ENCODE measurements around the gene MRPS10.
"Not testable (repeated sequence)": the region's sequence is repeated elsewhere in the genome, so short reads cannot be mapped to it uniquely, and the experiment has no call there.

MRPS10 gene

GRCh38 chr6:42204768-42205282 is 12.8 kb downstream of the MRPS10 start:
- DNase-seq (ENCODE audit: low spot score), result no peak
- no peak for TF ChIP-seq CTCF (IDR thresholded peaks at IDR 0.05; ENCODE audit: extremely low read depth, insufficient read depth, missing control alignments)
- in situ Hi-C loops (cut with MboI; ENCODE audit: low pct_unique_long_range_greater_than_20kb, low sequenced_read_pairs, unreplicated experiment), result no loop called here

- no peak for DNase-seq (ENCODE audit: low spot score)
- no peak for TF ChIP-seq CTCF (IDR thresholded peaks at IDR 0.05; ENCODE audit: extremely low read depth, insufficient read depth, missing control alignments)
- in situ Hi-C loops (cut with MboI; ENCODE audit: low pct_unique_long_range_greater_than_20kb, low sequenced_read_pairs, unreplicated experiment), result no loop called here
Measured at GRCh38 chr6:42203183-42203582, 14.5 kb downstream of the MRPS10 start.

- in situ Hi-C loops (cut with MboI; ENCODE audit: low pct_unique_long_range_greater_than_20kb, low sequenced_read_pairs, unreplicated experiment); DNase-seq (ENCODE audit: low spot score): not testable (repeated sequence)
Measured at GRCh38 chr6:42202131-42202915, 15.3 kb downstream of the MRPS10 start.

GRCh38 chr6:42201382-42201781 is 16.3 kb downstream of the MRPS10 start:
- DNase-seq (ENCODE audit: low spot score), result no peak
- TF ChIP-seq CTCF (IDR thresholded peaks at IDR 0.05; ENCODE audit: extremely low read depth, insufficient read depth, missing control alignments), result no peak
- in situ Hi-C loops (cut with MboI; ENCODE audit: low pct_unique_long_range_greater_than_20kb, low sequenced_read_pairs, unreplicated experiment), result no loop called here

- DNase-seq (ENCODE audit: low spot score), result no peak
- TF ChIP-seq CTCF (IDR thresholded peaks at IDR 0.05; ENCODE audit: extremely low read depth, insufficient read depth, missing control alignments), result no peak
- in situ Hi-C loops (cut with MboI; ENCODE audit: low pct_unique_long_range_greater_than_20kb, low sequenced_read_pairs, unreplicated experiment), result no loop called here
Measured at GRCh38 chr6:42200035-42200434, 17.6 kb downstream of the MRPS10 start.

- no peak for TF ChIP-seq CTCF (IDR thresholded peaks at IDR 0.05; ENCODE audit: extremely low read depth, insufficient read depth, missing control alignments)
- in situ Hi-C loops (cut with MboI; ENCODE audit: low pct_unique_long_range_greater_than_20kb, low sequenced_read_pairs, unreplicated experiment), result no loop called here
Measured at GRCh38 chr6:42199106-42199981, 18.3 kb downstream of the MRPS10 start.

More at GRCh38 chr6:42199106-42199981, 18.3 kb downstream of the MRPS10 start:
- no peak for DNase-seq (ENCODE audit: low spot score)

Data from GM13977 (cell line).